SK-N-SH (cell line): Measurements from ENCODE around the gene NCKAP5.

ENCODE experiments used
- CTCF ChIP-seq: fragments of 200-600 bp; sonication (generic); IDR thresholded peaks from 2 replicates; pipeline ENCODE4 v1.6.1; 2017; ENCODE audit warnings: antibody characterized with exemption, mild to moderate bottlenecking, moderate library complexity
- EP300 ChIP-seq, 2 experiments: IDR thresholded peaks; 2 replicates each; pipeline versions ENCODE4 v1.4.0 to v1.6.1; 2012; ENCODE audit warnings: borderline replicate concordance in 1 of 2, low read depth in 1 of 2, low read length in 1 of 2
- GABPA ChIP-seq: IDR thresholded peaks from 2 replicates; pipeline ENCODE4 v1.4.0; 2012; ENCODE audit warnings: low read depth, mild to moderate bottlenecking
- JUND ChIP-seq: IDR thresholded peaks from 2 replicates; pipeline ENCODE4 v1.4.0; 2012
- MXI1 ChIP-seq: IDR thresholded peaks from 2 replicates; pipeline ENCODE4 v1.6.1; 2012; ENCODE audit warnings: mild to moderate bottlenecking, low read depth, low read length, improper control_type of control experiment
- NRF1 ChIP-seq: IDR thresholded peaks from 2 replicates; pipeline ENCODE4 v1.6.1; 2012; ENCODE audit warnings: low read depth, mild to moderate bottlenecking, low read length
- POLR2AphosphoS5 ChIP-seq: IDR thresholded peaks from 2 replicates; pipeline ENCODE4 v1.6.1; 2012; ENCODE audit warnings: low read depth, low read length
- REST ChIP-seq: IDR thresholded peaks from 2 replicates; pipeline ENCODE4 v1.6.1; 2012; ENCODE audit warnings: mild to moderate bottlenecking, low read depth, low read length, moderate library complexity
- SMC3 ChIP-seq: IDR thresholded peaks from 2 replicates; pipeline ENCODE4 v1.6.1; 2012; ENCODE audit warnings: low read depth, low read length, improper control_type of control experiment
- TAF1 ChIP-seq: IDR thresholded peaks from 2 replicates; pipeline ENCODE4 v1.6.1; 2012; ENCODE audit warnings: low read depth, mild to moderate bottlenecking, low read length, moderate library complexity, borderline replicate concordance
- TCF12 ChIP-seq: IDR thresholded peaks from 2 replicates; pipeline ENCODE4 v1.4.0; 2012
- USF2 ChIP-seq: fragments of 150-350 bp; IDR thresholded peaks from 2 replicates; pipeline ENCODE4 v1.6.1; 2017; ENCODE audit warnings: antibody characterized with exemption, low read length, low read depth, borderline replicate concordance

- no peak for TF ChIP-seq MXI1
- no peak for TF ChIP-seq CTCF
- TF ChIP-seq SMC3: no peak
- TF ChIP-seq JUND: no peak
- TF ChIP-seq TAF1: no peak
- no peak for TF ChIP-seq GABPA
- TF ChIP-seq POLR2AphosphoS5: no peak
- TF ChIP-seq REST: no peak
- no peak for TF ChIP-seq USF2
- no peak for TF ChIP-seq EP300 (IDR thresholded peaks at IDR 0.05; ENCODE audit: borderline replicate concordance in 1 of 2, low read depth in 1 of 2, low read length in 1 of 2)
- no peak for TF ChIP-seq TCF12
- TF ChIP-seq NRF1: no peak
Observed at GRCh38 chr2:132936791-132937190, 631.5 kb downstream of the NCKAP5 start.
